HCT116 (cell line): ENCODE measurements around the gene GGCX.

Experiments used
- EGR1 ChIP-seq: IDR thresholded peaks from 2 replicates; pipeline ENCODE4 v1.6.1; 2012; ENCODE audit warnings: low read depth
- ELF1 ChIP-seq: IDR thresholded peaks from 2 replicates; pipeline ENCODE4 v1.6.1; 2012; ENCODE audit warnings: low read depth, borderline replicate concordance
- EZH2 ChIP-seq: fragments of 200-600 bp; sonication (generic); IDR thresholded peaks from 2 replicates; pipeline ENCODE4 v1.6.1; 2017; ENCODE audit warnings: antibody characterized with exemption, mixed run types
- EZH2phosphoT487 ChIP-seq: fragments of 200-600 bp; IDR thresholded peaks from 2 replicates; pipeline ENCODE4 v1.6.1; 2018; ENCODE audit warnings: antibody characterized with exemption, borderline replicate concordance
- POLR2A ChIP-seq: IDR thresholded peaks from 2 replicates; pipeline ENCODE4 v1.7.0; 2011; ENCODE audit warnings: borderline replicate concordance; ENCODE audit not compliant: insufficient read depth, insufficient read length; ENCODE audit errors: extremely low read depth
- POLR2AphosphoS5 ChIP-seq: IDR thresholded peaks from 2 replicates; pipeline ENCODE4 v1.6.1; 2011; ENCODE audit warnings: mild to moderate bottlenecking, low read depth, low read length, moderate library complexity
- TCF7L2 ChIP-seq: IDR thresholded peaks from 2 replicates; pipeline ENCODE4 v1.7.0; 2011; ENCODE audit warnings: borderline replicate concordance, inconsistent platforms; ENCODE audit not compliant: insufficient read depth, insufficient read length; ENCODE audit errors: extremely low read depth
- TF ChIP-seq, protein P1 (sequence below), 3 experiments: fragments of 200-600 bp in 1 of 3; sonication (generic) in 1 of 3; IDR thresholded peaks in 2 of 3; conservative IDR thresholded peaks in 1 of 3; 2 replicates each; pipeline ENCODE4 v1.5.1; 2012 to 2017; ENCODE audit warnings: low read depth in 2 of 3, low read length in 2 of 3, antibody characterized with exemption in 1 of 3, borderline replicate concordance in 1 of 3, control low read depth in 1 of 3, mild to moderate bottlenecking in 1 of 3, mixed read lengths in 1 of 3, mixed run types in 1 of 3, moderate library complexity in 1 of 3; ENCODE audit not compliant: insufficient read depth in 1 of 3
- TF ChIP-seq, protein P2 (sequence below): IDR thresholded peaks from 2 replicates; pipeline ENCODE4 v1.6.1; 2012

DNA sequence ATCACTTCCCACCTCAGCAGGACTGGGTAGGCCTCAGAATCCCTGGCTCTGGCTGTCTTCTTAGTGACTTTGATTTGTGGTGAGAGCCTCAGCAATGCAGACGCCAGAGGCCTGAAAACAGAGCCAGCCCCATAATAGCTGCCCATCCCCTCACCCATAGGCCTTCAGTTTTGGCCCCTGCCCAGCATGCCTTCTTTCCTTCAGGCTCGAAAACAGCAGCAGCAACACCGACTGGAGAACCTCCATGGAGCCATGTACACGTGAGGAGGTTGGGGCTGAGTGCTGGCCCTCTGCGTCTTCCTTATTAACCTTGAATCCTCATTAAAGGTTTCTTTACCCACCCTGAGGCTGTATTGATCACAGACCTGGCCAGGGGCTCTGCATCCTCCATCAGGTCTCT, 35.9 kb upstream of the GGCX start:
- TF ChIP-seq, protein P1, sequence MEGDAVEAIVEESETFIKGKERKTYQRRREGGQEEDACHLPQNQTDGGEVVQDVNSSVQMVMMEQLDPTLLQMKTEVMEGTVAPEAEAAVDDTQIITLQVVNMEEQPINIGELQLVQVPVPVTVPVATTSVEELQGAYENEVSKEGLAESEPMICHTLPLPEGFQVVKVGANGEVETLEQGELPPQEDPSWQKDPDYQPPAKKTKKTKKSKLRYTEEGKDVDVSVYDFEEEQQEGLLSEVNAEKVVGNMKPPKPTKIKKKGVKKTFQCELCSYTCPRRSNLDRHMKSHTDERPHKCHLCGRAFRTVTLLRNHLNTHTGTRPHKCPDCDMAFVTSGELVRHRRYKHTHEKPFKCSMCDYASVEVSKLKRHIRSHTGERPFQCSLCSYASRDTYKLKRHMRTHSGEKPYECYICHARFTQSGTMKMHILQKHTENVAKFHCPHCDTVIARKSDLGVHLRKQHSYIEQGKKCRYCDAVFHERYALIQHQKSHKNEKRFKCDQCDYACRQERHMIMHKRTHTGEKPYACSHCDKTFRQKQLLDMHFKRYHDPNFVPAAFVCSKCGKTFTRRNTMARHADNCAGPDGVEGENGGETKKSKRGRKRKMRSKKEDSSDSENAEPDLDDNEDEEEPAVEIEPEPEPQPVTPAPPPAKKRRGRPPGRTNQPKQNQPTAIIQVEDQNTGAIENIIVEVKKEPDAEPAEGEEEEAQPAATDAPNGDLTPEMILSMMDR (IDR thresholded peaks at IDR 0.05 in 2 of 3, conservative IDR thresholded peaks at IDR 0.05 in 1 of 3; ENCODE audit: borderline replicate concordance in 1 of 3, insufficient read depth in 1 of 3, low read depth in 2 of 3, low read length in 2 of 3): no peak
- TF ChIP-seq ELF1 (no peak), POLR2AphosphoS5 (no peak), EZH2phosphoT487 (no peak), EGR1 (no peak), TCF7L2 (no peak), POLR2A (no peak), EZH2 (no peak)
- TF ChIP-seq, protein P2, sequence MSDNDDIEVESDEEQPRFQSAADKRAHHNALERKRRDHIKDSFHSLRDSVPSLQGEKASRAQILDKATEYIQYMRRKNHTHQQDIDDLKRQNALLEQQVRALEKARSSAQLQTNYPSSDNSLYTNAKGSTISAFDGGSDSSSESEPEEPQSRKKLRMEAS: no peak
